ENCODE measurements around the gene PLEKHA4. TPM values are rescaled to one million over a fixed set of nuclear protein-coding genes. Genes with fewer than 3 reads are reported as not detected.

PLEKHA4 gene
- total RNA-seq, 1 experiment from 2014 or later = 20.7 TPM

DNA sequence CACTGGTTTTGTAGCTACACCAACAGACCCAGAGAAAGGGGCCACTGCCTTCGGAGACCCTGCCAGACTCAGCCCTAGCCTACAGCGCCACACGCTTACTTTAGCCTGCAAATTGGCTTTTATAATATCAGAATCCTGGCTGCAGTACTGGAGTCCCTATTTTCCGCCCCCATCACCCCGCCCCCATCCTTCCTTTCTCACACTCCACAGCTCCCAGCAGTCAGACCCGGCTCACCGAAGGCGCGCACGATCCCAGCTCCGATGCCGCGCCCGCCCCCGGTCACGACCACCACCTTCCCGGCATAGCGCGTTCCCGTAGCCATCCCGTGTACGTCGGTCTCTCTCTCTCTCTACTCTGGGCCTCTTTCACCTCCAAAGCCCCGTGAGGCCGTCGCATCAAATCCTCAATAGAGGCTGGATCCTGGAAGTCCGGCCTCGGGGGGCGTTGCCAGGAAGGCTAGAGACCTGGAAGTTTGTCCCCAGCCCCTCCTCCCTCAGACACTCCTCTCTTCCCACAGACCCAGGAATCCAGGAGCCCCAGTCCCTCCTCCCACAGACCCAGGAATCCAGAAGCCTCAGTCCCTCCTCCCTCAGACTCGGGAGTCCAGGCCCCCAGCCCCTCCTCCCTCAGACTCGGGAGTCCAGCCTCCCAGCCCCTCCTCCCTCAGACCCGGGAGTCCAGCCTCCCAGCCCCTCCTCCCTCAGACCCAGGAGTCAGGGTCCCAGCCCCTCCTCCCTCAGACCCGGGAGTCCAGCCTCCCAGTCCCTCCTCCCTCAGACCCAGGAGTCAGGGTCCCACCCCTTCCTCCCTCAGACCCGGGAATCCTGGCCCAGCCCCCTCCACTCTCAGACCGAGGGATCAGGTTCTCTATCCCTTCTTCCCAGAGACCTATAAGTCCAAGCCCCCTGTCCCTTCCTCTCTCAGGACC, 32.1 kb downstream of the PLEKHA4 start, which contains the start of gene HSD17B14:
HSD17B14 (minus strand) TSS at position 403 of the 929 bp plus-strand sequence; CDS start at position 323, 80 bp downstream.
- intact Hi-C loops (cut with micrococcal nuclease; ENCODE audit: unreplicated experiment) = loop anchor here (2.0 to 5.0 kb wide), 2 partner anchors 48 to 189 kb away; partner anchors contain the start of gene CA11
- Histone ChIP-seq H3K4me1 (ENCODE audit: insufficient read depth, low read length, poor library complexity, severe bottlenecking) (peaks cover 13% of the 10 kb centered on the region), H3K27me3 (replicated peaks; ENCODE audit: insufficient read depth, low read depth, low read length, poor library complexity) (no peaks in the 10 kb centered on the region), H3K36me3 (ENCODE audit: insufficient read depth, low read length, poor library complexity, severe bottlenecking) (no peaks in the 10 kb centered on the region), H3K4me3 (ENCODE audit: low read depth, low read length, poor library complexity, severe bottlenecking) (peak within 1 kb of the TSS; percentile 41), H3K9me3 (ENCODE audit: low read depth, low read length, poor library complexity, severe bottlenecking) (no peaks in the 10 kb centered on the region), H3K27ac (ENCODE audit: low read depth, low read length, poor library complexity, severe bottlenecking) (peak within 1 kb of the TSS; percentile 1)
- DNase-seq (ENCODE audit: low spot score) = peak; percentile 59
- POLR2A ChIA-PET (ENCODE audit: low non-redundant PET) = interaction anchor here (0.6 to 0.8 kb wide), 2 partner anchors 219 to 408 kb away, joined by 3 to 14 read pairs; no protein-coding TSS in a partner anchor
- TF ChIP-seq EZH2 (IDR thresholded peaks at IDR 0.05; ENCODE audit: borderline replicate concordance, low read depth, low read length, poor library complexity, severe bottlenecking) = no peak
- TF ChIP-seq, protein P1, sequence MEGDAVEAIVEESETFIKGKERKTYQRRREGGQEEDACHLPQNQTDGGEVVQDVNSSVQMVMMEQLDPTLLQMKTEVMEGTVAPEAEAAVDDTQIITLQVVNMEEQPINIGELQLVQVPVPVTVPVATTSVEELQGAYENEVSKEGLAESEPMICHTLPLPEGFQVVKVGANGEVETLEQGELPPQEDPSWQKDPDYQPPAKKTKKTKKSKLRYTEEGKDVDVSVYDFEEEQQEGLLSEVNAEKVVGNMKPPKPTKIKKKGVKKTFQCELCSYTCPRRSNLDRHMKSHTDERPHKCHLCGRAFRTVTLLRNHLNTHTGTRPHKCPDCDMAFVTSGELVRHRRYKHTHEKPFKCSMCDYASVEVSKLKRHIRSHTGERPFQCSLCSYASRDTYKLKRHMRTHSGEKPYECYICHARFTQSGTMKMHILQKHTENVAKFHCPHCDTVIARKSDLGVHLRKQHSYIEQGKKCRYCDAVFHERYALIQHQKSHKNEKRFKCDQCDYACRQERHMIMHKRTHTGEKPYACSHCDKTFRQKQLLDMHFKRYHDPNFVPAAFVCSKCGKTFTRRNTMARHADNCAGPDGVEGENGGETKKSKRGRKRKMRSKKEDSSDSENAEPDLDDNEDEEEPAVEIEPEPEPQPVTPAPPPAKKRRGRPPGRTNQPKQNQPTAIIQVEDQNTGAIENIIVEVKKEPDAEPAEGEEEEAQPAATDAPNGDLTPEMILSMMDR (conservative IDR thresholded peaks at IDR 0.05; ENCODE audit: low read depth, low read length) = 0 out of 2 replicates have a peak, but pooled peaks have one; percentile 41
- no TSS peak for BruUV-seq (replicated peaks)
- CTCF ChIA-PET = interaction anchor here (0.6 to 2.0 kb wide), 8 partner anchors 9 to 226 kb away, joined by 4 to 16 read pairs (median 6); no protein-coding TSS in a partner anchor

DNA sequence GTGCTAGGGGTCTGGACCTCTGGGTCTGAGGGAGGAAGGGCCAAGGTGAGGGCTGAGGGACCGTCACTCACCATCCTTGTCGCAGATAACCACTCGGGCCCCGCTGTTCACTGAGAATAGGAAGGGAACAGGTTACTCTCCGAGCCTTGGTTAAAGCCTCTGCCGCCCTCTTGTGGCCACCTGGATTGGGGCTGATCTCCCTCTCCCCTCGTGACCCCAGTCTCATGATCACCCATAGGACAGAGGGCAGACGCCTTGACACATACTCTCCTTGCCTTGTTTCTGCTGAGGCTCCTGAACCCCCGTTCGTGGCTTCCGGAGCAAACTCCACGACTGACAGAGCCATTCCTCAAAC, 32.7 kb downstream of the PLEKHA4 start:
- ChIA-PET POLR2A (ENCODE audit: low non-redundant PET) (interaction anchor here (0.6 kb wide), 1 partner anchor 218 kb away, joined by 3 read pairs; no protein-coding TSS in a partner anchor), CTCF (interaction anchor here (0.6 to 2.0 kb wide), 5 partner anchors 9 to 135 kb away, joined by 4 to 16 read pairs (median 6); no protein-coding TSS in a partner anchor)
- intact Hi-C loops (cut with micrococcal nuclease; ENCODE audit: unreplicated experiment) = loop anchor here (2.0 to 5.0 kb wide), 2 partner anchors 47 to 188 kb away; partner anchors contain the start of gene CA11
- H3K36me3 ChIP-seq (ENCODE audit: insufficient read depth, low read length, poor library complexity, severe bottlenecking) = no peaks in the 10 kb centered on the region
- peak; percentile 88 for DNase-seq (ENCODE audit: low spot score)
- H3K4me3 ChIP-seq (ENCODE audit: low read depth, low read length, poor library complexity, severe bottlenecking) = peak overlapping the region; percentile 41
- no peaks in the 10 kb centered on the region for H3K9me3 ChIP-seq (ENCODE audit: low read depth, low read length, poor library complexity, severe bottlenecking)
- H3K27me3 ChIP-seq (replicated peaks; ENCODE audit: insufficient read depth, low read depth, low read length, poor library complexity) = no peaks in the 10 kb centered on the region
- BruUV-seq (replicated peaks) = no TSS peak
- no peak overlapping the region for H3K27ac ChIP-seq (ENCODE audit: low read depth, low read length, poor library complexity, severe bottlenecking)
- H3K4me1 ChIP-seq (ENCODE audit: insufficient read depth, low read length, poor library complexity, severe bottlenecking) = peaks cover 13% of the 10 kb centered on the region
- TF ChIP-seq EZH2 (IDR thresholded peaks at IDR 0.05; ENCODE audit: borderline replicate concordance, low read depth, low read length, poor library complexity, severe bottlenecking) = no peak
- TF ChIP-seq, protein P1 (conservative IDR thresholded peaks at IDR 0.05; ENCODE audit: low read depth, low read length) = peak; percentile 95

DNA sequence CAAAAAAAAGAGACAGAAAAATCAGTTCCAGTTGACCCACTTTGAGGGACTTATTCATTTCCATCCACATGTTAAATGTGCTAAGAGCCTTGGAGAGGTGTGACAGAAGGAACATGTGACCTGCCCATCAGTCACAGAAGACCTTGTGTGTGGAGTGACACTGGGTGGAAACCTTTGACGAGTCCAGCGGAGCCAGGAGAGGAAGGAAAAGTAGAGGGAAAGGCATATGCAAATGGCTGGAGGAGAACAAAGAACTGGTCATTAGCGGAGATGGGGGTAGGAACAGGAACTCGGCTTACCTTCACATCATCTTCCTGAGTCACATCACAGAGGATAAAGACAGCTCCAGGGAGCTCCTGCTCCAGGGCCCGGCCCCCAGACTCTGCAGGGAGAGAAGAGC, 34.4 kb downstream of the PLEKHA4 start:
- no peak overlapping the region for H3K4me3 ChIP-seq (ENCODE audit: low read depth, low read length, poor library complexity, severe bottlenecking)
- H3K9me3 ChIP-seq (ENCODE audit: low read depth, low read length, poor library complexity, severe bottlenecking) = no peaks in the 10 kb centered on the region
- H3K4me1 ChIP-seq (ENCODE audit: insufficient read depth, low read length, poor library complexity, severe bottlenecking) = peaks cover 13% of the 10 kb centered on the region
- intact Hi-C loops (cut with micrococcal nuclease; ENCODE audit: unreplicated experiment) = no loop called here
- ChIA-PET CTCF (no interaction called here), POLR2A (ENCODE audit: low non-redundant PET) (no interaction called here)
- H3K27me3 ChIP-seq (replicated peaks; ENCODE audit: insufficient read depth, low read depth, low read length, poor library complexity) = no peaks in the 10 kb centered on the region
- TF ChIP-seq, protein P1 (conservative IDR thresholded peaks at IDR 0.05; ENCODE audit: low read depth, low read length) = no peak
- TF ChIP-seq EZH2 (IDR thresholded peaks at IDR 0.05; ENCODE audit: borderline replicate concordance, low read depth, low read length, poor library complexity, severe bottlenecking) = no peak
- H3K27ac ChIP-seq (ENCODE audit: low read depth, low read length, poor library complexity, severe bottlenecking) = no peak overlapping the region
- H3K36me3 ChIP-seq (ENCODE audit: insufficient read depth, low read length, poor library complexity, severe bottlenecking) = no peaks in the 10 kb centered on the region
- no TSS peak for BruUV-seq (replicated peaks)
- DNase-seq (ENCODE audit: low spot score) = no peak
